ENCODE results near the gene CACNA2D4.

DNA sequence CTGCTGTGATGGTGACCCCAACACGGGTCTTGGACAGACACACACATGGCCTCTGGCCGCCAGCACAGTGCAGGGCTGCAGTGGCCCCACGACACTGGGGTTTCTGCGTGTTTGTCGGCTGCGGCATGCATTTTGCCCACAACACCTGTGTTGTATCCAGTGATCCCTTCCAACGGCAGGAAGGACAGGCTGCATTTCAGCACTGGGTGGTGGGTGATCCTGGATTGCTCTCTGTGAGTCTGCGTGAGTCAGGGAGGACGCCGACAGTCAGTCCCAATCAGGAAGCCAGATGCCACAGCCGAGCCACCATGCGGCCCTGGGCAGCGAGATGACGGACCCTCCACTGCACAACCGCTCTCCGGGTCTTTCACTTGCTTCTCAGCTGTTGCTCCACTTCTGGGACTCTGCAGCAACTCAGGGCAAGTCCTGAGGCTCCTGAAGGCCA lies 77.4 kb downstream of the CACNA2D4 start:
- TF ChIP-seq, protein P1, sequence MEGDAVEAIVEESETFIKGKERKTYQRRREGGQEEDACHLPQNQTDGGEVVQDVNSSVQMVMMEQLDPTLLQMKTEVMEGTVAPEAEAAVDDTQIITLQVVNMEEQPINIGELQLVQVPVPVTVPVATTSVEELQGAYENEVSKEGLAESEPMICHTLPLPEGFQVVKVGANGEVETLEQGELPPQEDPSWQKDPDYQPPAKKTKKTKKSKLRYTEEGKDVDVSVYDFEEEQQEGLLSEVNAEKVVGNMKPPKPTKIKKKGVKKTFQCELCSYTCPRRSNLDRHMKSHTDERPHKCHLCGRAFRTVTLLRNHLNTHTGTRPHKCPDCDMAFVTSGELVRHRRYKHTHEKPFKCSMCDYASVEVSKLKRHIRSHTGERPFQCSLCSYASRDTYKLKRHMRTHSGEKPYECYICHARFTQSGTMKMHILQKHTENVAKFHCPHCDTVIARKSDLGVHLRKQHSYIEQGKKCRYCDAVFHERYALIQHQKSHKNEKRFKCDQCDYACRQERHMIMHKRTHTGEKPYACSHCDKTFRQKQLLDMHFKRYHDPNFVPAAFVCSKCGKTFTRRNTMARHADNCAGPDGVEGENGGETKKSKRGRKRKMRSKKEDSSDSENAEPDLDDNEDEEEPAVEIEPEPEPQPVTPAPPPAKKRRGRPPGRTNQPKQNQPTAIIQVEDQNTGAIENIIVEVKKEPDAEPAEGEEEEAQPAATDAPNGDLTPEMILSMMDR (IDR thresholded peaks at IDR 0.05) = no peak
- no peak for TF ChIP-seq POLR2A (IDR thresholded peaks at IDR 0.05)

Data from heart left ventricle (tissue), 13 donors.